GM12891 (cell line): ENCODE data around the gene STK26.

Experiments
- PAX5 ChIP-seq: IDR thresholded peaks from 2 replicates; pipeline ENCODE4 v1.6.1; 2011; ENCODE audit warnings: low read length, moderate library complexity, mild to moderate bottlenecking; ENCODE audit not compliant: insufficient read depth, severe bottlenecking
- POLR2A ChIP-seq: IDR thresholded peaks from 2 replicates; pipeline ENCODE4 v1.6.1; 2011; ENCODE audit warnings: low read depth, low read length, control low read depth
- POLR2AphosphoS5 ChIP-seq: IDR thresholded peaks from 2 replicates; pipeline ENCODE4 v1.6.1; 2011; ENCODE audit warnings: low read depth, low read length, control low read depth

GRCh38 chrX:132009350-132009749 lies 13.8 kb upstream of the STK26 start:
- no peak for TF ChIP-seq PAX5
- no peak for TF ChIP-seq POLR2AphosphoS5
- no peak for TF ChIP-seq POLR2A
